GM19043 (cell line): ENCODE measurements around the gene TRPM3.
A peak's percentile ranks its signal among the peaks of the same experiment; 100 is the strongest.

Source experiments
- ATAC-seq: cut with Tn5 transposase; IDR thresholded peaks from one replicate; pipeline ENCODE4 v1.9.1; 2021; ENCODE audit warnings: low read depth; ENCODE audit not compliant: unreplicated experiment

The TRPM3 gene

DNA sequence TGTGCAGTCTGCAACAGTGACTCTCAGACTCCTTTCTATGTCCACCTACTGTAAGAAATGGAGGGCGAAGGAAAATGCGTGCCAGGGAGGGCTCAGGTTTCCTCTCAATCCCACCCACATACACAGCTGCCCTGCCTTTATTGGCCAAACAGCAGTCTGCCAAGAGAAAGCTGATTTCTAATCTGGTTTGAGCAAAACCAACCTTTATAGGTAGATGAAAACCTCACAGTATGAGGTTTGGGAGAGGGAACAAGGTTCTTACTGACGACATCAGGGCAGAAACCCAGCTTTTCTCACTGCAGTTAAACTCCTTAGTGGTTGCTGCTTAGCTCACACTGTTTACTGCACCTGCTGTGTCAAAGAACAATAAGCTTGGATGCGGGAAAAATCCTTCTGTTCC, 554.7 kb downstream of the TRPM3 start:
- no peak for ATAC-seq

DNA sequence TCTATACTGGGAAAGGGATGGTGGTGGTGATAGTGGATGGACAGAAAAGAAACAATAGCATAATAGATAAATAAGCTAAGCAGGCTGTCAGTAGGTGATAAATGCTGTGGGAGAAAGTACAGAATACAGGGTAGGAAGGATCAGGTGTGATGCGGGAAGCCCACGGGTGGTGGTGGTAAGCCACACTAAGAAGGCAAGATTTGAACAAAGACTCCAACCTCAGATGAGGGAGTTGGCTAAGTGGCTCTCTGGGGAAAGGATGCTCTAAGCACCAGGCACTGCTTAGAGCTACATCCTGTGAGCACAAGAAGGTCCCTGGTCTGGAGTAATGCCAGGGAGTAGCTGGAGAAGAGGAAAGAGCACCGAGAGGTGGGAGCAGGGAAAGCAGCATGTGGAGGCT, 555.4 kb downstream of the TRPM3 start:
- no peak for ATAC-seq

DNA sequence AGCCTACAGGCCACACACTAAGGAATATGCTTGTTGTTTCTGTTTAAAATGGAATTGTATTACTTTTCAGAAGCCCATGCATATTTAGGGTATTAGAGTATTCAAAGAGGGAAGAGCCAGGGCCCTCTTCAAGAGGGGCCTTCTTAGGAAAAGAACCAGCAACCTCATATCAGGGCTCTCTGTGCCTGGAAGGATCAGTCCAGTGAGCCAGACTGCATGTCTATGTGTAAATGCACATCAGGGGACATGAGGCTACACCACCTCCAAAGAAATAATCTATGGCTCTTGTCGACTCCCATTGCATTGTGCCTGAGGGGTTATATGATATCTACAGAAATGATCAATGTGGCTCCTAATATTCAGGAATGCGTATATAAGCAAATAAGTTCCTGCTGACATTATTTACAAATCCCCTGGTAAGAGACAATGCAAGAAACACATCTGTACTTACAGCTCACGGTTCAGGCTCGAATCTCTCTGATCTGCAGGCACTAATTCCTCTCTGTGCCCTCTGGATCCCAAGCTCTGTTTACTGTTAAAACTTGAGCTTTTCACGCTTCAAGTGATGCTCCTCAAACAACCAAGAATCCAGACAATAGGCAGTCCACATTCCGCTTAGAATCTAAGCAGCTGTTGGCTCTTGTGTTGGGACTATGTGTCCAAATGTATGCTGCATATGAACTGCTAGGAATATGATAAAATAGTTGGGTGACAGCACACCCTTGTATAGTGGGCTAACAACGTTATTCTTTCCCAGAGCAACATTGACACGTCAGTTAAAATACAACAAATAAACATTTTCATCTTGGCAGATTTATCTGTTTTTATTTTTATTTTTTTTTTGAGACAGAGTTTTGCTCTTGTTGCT, 556.7 kb downstream of the TRPM3 start:
- ATAC-seq, result no peak

DNA sequence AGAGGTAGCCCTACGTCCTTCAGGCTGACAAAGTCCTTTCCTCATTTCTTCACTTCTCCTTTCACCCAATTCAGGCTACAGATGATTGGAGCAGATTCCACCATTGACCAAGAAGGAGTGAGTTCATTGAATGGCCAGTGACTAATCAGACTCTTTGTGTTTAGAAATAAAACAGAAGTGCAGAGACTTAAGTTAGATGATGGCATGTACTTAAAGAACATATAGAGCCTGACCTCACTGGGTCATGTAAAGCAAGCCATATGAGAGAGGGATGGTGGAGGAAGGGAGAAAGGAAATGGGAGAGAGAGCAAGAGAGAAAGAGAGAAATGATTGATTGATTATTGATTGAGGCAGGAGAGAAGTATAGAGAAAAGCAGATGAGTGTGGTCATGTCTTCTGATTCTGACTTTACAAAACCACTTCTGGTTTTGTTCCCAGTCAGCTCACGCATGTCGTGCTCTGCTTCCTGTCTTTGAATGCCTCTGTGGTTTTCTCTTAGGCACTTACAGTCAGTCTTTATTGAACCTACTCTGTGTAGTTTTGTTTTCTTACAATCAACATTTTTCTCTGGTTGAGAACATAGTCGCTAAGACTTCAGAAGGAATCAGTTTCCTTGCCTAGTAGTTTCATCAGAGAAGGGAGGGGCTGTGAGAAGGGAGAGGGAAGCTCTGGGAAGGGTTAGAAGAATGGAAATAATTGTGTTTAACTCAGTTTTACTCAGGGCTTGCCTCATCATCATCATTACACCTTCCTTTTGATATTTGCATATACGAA, 557.8 kb downstream of the TRPM3 start:
- ATAC-seq, result peak; percentile 97

DNA sequence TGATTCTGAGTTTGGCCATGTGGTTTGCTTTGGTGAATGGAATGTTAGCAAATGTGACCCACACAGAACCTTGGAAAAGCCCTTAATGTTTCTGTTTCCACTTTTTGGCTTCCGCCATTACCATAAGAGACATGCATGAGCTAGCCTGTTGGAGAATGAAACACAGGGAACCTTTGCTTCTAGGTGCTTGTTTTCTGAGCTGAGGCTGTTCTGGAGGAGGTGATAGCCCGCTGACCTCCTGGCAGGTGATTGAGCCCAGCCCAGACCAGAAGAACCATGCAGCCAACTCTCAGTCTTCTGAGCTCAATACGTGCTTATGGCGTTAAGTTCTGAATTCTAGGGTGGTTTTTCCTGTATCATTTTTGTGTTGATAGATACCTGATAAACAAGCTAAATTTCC, 558.4 kb downstream of the TRPM3 start:
- ATAC-seq, result no peak

DNA sequence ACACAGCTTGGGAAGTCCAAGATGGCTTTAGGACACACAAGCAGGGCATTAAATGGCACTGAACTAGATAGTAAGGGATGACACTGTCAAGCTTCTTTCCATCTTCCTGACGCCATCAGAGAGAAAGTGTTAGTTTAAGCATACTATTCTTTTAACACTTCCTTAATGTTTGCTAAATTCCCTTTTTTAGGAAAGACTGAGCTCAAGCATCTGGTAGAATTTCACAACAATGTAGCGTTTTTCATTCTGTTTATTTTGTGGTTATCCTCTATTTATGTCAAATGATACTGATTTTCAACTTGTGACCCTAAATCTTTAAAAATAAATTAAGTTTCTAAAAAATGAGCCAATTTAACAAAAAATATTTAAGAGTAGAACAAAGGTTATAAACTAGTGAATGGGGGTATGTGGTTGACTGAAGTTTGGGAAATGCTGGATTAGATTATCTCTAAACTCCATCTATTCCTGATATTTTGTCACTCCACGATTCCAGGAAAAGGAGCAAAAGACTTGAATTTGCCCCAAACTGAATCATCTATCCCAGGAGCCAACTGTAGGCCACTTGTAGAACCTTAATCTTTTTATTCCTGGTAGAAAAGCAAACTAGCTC, 559.5 kb downstream of the TRPM3 start:
- no peak for ATAC-seq

DNA sequence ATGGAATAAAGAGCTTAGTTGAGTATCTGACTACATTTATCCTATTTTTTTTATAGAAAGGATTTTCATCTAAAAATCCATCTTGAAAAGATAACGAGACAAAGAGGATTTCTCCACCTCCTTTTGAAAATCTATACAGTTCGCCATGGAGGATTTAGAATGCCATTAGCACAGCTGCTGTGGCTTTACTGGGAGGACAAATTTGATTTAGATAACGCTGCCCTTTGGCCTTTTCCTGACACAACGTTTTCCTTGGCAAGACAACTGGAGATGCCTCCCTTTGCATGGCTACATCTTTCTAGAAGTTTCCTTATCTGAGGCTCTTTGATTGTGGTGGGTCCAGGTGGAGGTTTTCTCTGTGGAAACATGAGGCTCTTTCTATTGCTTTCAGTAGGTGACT, 560.3 kb downstream of the TRPM3 start:
- ATAC-seq, result no peak

DNA sequence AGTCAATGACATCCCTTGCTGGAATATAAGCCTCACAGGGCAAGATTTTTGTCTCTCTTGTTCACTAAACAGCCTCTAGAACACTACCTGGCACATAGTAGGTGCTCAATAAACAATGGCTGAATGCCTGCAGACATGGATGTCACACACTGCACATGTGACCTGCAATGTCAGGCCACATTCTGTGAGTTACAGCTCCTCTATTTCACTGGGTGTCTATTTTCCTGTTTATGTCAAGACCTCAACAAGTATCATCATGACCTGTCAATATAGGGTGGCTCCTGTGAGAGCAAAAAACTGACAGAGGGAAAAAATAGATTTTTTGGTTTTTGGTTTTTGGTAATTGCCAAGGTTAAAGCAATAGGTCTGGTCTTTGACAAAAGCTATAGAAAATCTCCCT, 562.3 kb downstream of the TRPM3 start:
- no peak for ATAC-seq

DNA sequence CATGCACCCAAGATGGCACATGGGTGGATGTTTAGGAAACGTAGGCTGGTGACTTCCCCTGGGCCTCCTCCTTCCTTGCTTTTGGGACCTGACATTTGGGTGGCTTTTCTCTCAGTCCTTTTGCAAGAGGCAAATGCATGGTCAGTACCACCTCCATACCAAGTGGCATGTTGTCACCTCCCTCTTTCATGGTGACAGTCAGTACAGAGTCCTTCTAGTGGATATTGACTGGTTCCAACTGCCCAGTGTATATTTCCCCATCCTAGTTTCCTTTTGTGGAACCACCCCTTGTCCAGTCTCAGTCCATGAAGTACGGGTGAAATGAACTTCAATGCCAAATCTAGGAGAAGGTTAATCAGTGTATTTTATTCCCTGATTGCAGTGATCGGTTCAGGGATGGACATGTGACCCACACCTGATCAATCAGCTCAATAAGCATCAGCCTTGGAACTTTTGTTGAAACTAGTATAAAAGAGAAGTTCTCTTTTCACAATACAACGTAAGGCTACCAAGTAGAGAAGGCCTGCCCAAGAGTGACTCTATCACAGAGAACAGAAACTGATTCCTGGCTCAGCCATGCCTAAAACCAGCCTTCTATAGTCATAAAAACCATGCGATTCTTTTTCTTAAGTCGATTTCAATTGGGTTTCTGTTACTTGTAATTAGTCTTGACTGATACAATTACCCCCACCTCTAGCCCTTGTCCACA, 563.6 kb downstream of the TRPM3 start:
- ATAC-seq, result peak; percentile 98

DNA sequence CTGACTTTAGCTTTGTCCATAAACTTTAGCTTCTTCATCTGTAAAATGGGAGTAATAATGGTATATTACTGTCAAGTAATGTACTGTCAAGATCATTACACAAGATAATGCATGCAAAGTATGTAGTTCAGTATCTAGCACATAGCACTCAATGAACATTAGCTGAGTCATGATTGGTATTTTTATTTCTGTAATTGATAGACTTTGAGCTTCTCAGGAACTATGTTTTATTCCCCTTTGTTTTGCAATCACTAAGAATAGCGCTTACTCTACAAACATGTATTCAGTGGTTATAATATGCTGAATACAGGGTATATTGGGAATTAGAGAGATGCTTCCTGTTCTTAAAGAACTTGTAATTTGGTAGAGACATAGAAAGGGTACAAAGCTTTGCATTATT, 564.6 kb downstream of the TRPM3 start:
- ATAC-seq, result no peak

DNA sequence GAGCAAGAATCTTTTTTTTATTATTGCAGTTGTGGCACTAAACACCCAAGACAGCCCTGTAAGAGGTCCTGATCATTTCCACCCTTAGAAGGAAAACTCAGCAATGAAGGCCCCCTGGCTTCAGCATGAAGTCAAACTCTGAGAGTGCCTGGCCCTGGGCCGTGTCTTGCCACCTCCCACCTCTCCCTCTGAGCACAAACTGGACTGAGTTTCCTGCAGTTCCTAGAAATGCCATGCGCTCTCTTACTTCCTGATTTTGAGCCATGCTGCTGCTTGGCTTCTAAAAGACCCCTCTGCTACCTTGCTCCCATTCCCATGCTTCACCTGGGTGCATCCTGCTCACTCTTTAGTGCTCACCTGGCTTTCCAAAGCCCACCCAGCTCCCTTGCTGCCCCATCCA, 566.5 kb downstream of the TRPM3 start:
- no peak for ATAC-seq

DNA sequence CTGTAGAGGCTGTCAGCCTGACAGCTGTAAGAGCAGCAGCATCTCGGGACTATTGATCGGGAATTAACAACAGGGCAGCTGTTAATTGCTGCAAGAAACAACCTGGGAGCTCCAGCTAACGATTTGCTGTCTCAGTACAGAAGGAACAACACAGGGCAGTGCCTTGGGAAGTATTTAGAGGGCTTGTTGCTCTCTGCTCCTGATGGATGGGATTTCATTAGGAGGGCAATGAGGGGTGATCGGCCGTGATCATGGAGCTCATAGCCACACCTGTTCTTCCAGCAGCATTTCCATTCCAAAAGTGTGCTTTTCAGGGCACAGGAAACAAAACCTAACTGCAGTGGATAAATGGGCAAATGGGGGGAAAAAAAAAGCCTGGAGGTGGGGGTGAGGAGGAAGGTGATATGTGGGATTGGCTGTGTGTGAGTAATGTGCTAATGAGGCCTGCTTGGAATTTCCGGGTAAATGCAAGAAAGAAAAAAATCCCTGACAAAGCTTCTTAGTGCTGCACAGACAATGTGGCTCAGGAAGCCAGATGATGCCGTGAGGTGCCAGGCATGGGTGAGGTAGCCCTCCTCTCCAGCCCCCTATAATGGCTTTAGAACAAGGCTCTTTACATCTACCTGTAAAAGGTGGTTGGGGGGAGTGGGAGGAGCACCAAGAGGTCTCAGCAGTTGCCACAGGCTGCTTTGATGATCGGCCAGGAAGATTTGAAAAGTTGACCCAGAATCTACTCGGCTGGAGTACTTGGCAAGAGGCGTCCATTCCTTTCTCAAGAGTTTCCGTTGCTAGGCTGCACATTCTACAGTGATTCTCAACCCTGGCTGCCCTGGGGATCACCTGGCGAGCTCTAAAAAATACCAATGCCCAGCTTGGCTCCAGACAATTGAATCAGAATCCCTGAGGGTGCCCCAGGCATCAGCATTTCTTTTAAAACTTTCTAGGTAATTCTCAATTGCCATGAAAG, 567.4 kb downstream of the TRPM3 start:
- ATAC-seq, result no peak

DNA sequence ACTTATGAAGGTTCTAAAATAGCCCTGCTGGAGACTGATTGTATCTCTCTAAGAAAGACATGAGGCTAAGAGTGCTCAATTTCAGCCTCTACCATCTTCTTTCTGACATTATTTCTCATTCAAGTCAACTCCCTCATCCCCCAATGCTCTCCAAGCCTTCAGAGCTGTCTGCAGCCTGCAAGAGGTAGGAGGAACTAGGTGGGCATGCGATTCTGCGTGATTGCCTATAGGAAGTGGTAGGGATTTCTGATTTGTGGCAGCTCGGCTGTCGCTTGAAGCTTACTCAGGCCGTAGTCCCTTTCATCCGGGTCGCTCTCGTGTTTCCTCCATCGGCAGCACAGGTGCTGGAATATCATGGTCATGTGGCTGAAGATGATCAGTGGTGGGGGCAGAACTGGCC, 568.9 kb downstream of the TRPM3 start:
- ATAC-seq, result no peak

DNA sequence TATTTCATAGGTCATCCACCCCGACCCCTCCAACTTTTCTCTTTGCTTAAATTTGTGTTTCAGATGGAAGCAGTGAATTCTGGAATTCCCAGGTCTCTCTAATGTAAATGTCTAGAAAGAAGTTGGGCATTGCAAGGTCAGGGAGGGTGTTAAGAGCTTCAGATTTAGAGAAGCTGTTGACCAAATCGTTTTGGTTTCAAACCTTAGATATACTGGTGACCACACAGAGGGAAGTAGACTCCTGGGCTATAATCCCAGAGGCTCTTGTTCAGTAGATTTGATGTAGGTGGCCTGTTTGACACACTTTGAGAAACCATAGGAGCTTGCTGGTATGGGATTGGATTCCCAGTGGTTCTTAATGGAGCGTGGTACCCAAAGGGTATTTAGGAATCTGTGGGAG, 569.6 kb downstream of the TRPM3 start:
- ATAC-seq, result no peak

DNA sequence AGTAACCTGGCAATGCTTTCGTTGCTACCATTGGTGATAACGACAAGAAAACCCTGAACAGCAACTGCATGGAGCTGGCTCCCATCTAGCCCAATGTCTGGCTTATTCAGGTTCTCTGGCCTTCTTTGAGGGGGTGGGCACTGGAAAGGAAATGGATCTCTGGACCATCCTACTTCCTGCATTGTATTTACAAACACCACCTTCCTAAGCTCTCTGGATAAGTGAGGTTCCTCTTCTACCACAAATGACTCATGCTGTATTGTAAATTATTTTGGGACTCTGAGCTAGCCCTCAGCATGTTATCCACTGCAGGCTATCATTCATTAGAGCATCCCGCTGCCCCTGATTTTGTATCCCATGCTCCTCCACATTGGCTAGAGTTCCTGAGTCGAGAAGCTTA, 570.0 kb downstream of the TRPM3 start:
- no peak for ATAC-seq

DNA sequence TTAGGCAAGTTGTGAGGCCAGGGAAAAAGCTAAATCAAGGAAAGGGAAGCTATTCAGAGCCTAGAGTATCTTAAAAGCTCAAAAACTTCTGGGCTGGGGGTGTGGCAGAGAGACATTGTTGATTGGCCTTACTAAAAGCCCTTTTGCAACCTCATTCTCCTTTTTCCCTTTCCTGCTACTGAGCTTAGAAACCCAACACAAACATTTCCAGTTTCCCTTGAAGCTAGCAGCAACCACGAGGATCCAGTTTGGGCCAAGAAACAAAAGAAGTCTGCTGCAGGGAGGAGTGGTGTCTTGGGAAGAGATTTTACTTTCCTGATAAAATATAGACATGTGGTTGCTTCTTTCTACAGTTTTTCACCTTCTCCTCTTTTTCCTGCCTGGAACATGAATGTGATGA, 571.5 kb downstream of the TRPM3 start:
- no peak for ATAC-seq

DNA sequence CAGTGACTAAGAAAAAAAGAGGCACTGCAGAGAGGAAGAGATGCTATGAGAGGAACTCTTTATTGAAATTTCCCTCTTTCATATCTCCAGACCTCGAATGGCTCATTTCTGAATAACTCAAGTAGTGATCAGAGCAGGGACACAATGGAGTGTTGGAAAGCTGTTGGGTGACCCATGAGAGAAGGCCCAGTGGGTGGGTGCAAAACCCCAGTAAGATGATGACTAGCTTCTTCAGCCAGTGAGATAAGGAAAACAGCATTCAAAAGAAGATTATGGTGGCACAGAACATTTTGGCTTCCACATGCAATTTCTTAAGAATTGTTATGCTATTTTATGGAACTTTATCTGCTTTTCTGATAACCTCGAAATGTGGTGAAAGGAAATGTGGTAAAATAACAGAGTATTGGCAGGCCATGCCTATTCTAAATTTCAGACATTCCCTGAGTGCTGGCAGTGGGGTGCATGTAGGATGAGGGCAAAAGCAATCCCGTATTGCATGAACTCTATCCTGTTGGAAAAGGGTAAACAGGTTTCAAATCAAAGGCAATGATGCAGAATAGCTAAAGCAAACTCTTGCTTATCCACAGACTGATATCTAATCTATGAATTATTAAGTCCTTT, 579.0 kb downstream of the TRPM3 start:
- no peak for ATAC-seq

DNA sequence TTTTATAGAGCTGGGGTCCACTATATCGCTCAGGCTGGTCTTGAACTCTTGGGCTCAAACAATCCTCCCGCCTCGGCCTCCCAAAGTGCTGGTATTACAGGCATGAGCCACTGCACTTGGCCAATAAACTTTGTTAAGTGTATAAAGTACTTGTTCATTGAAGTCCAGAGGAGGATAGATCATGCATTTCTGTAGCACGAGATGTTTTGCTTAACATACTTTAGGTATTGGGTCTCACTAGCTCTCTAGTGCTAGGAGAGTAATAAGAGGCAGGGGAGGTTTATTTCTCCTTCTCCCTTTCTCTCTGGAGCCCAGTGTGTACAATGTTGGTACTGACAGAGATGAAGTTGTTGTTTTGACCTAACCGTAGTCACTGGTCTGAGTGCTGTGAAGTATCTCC, 581.4 kb downstream of the TRPM3 start:
- ATAC-seq, result no peak

DNA sequence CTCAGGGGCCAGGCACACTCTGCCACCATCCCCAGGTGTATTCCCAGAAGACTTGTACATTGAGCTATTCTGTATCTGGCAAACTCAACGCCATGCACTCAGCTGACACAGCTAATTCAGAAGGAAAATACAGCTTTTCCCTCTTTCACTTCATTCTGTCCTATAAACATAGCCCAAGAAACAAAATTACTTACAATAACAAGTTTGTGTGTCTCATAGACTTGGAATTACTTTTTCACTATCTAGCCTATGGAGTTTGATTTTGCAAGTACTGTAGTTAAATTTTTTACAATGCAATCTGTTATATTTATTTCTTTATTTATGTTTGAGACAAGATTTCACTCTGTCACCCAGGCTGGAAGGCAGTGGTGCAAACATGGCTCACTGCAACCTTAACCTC, 581.9 kb downstream of the TRPM3 start:
- ATAC-seq, result no peak
